Sigmoid colon (tissue), 7 donors: ENCODE measurements around the gene ENC1. TPM values are rescaled to one million over a fixed set of nuclear protein-coding genes. Genes with fewer than 3 reads are reported as not detected.

Experiments
- DNase-seq: peaks from one replicate; pipeline ENCODE4 v3.0.0-alpha.2; 2019
- H3K27ac ChIP-seq, 4 donors: fragments of 200-600 bp; sonication (generic); one replicate each; pipeline ENCODE4 v1.5.1; 2016 to 2019; ENCODE audit warnings: mild to moderate bottlenecking in 1 of 4
- H3K27me3 ChIP-seq, 3 donors: fragments of 200-600 bp; sonication (generic); one replicate each; pipeline ENCODE4 v1.5.1; 2019; ENCODE audit warnings: mild to moderate bottlenecking in 1 of 3
- H3K36me3 ChIP-seq, 4 donors: fragments of 200-600 bp; sonication (generic); one replicate each; pipeline ENCODE4 v1.5.1; 2016 to 2019
- H3K4me1 ChIP-seq, 4 donors: fragments of 200-600 bp; sonication (generic); one replicate each; pipeline ENCODE4 v1.5.1; 2017 to 2019
- H3K4me3 ChIP-seq, 4 donors: fragments of 200-600 bp; sonication (generic); one replicate each; pipeline ENCODE4 v1.5.1; 2017 to 2019; ENCODE audit warnings: mild to moderate bottlenecking in 2 of 4, moderate library complexity in 1 of 4
- H3K9me3 ChIP-seq, 4 donors: fragments of 200-600 bp in 3 of 4; sonication (generic) in 3 of 4; one replicate each; pipeline versions ENCODE4 v1.5.1 to v1.6.1; 2013 to 2019
- CTCF ChIP-seq, 4 experiments: fragments of 450-650 bp in 3 of 4; fragments of 200-600 bp in 1 of 4; IDR thresholded peaks; one replicate each; pipeline ENCODE4 v1.5.1; 2016 to 2019; ENCODE audit warnings: antibody characterized with exemption in 4 of 4, mild to moderate bottlenecking in 3 of 4, moderate library complexity in 2 of 4
- EP300 ChIP-seq, 4 donors: sonication (generic); formaldehyde crosslinking; IDR thresholded peaks; one replicate each; pipeline ENCODE4 v1.6.1; 2017; ENCODE audit warnings: antibody characterized with exemption in 4 of 4
- POLR2A ChIP-seq, 2 donors: fragments of 450-650 bp; IDR thresholded peaks; one replicate each; pipeline ENCODE4 v1.6.1; 2016; ENCODE audit warnings: antibody characterized with exemption in 2 of 2, mild to moderate bottlenecking in 2 of 2, moderate library complexity in 2 of 2
- POLR2AphosphoS5 ChIP-seq, 4 donors: sonication (generic); formaldehyde crosslinking; IDR thresholded peaks; one replicate each; pipeline ENCODE4 v1.6.1; 2017; ENCODE audit warnings: antibody characterized with exemption in 4 of 4
- WGBS, 2 donors: extraction: QIAGEN DNeasy Blood & Tissue Kit; methylation state at CpG; one replicate each; pipeline ENCODE4 v1.1.7; 2013; 5-methylcytosine and 5-hydroxymethylcytosine counted together
- intact Hi-C: fragments of 100-400 bp; cut with DNase I; formaldehyde crosslinking; loops from one replicate; pipeline ENCODE4 v1.15.1; 2023
- polyA plus RNA-seq, 3 donors: library from polyadenylated mRNA; stranded (reverse); fragments of 200-250 nt; gene quantifications; one replicate each; pipeline ENCODE4 v1.2.3, GENCODE V29; 2013
- total RNA-seq, 4 donors: library from RNA; depleted of rRNA; stranded (reverse); fragments of >200 nt; gene quantifications; one replicate each; pipeline ENCODE4 v1.1.0, GENCODE V29; 2016
- donor health status: healthy with polysubstance abuse.
- donor health status: Bipolar disorder and iron deficiency.
- donor health status: healthy.

ENC1 gene
- total and polyA plus RNA-seq, 7 donors: 3.6 to 19.9 (median 4.9) TPM

GRCh38 chr5:74578356-74579044 lies 62.0 kb downstream of the ENC1 start:
- TF ChIP-seq POLR2AphosphoS5 (IDR thresholded peaks at IDR 0.05) (no peak), POLR2A (IDR thresholded peaks at IDR 0.05) (no peak), CTCF (IDR thresholded peaks at IDR 0.05) (no peak), EP300 (IDR thresholded peaks at IDR 0.05) (no peak)
- no peak overlapping the region for H3K27ac ChIP-seq
- H3K4me3 ChIP-seq: no peak overlapping the region
- no peaks in the 10 kb centered on the region for H3K27me3 ChIP-seq
- no peak for DNase-seq
- 86 to 90% methylated on average over 7 of the region's 7 CpGs for WGBS, 2 donors
- H3K4me1 ChIP-seq: peaks cover 0 to 2% (median 0%) of the 10 kb centered on the region in 4 donors
- no peaks in the 10 kb centered on the region for H3K36me3 ChIP-seq
- intact Hi-C loops: no loop called here
- peaks cover 0 to 2% (median 0%) of the 10 kb centered on the region in 4 donors for H3K9me3 ChIP-seq

Other genes with a start within 250 kb of the ENC1 start
- gene HEXB, start 44.5 kb upstream of the ENC1 start, total RNA-seq: 100 to 1,000 TPM in 2 of 4 donors, 10 to 100 TPM in 2; 76.2 to 132 (median 108) TPM
- gene HEXB, start 44.5 kb upstream of the ENC1 start, polyA plus RNA-seq: 10 to 100 TPM; 51.7 to 97.2 (median 77.9) TPM
- gene GFM2, start 126.4 kb upstream of the ENC1 start, total RNA-seq: 10 to 100 TPM; 16.0 to 21.4 (median 17.0) TPM
- 10 to 100 TPM; 15.3 to 26.1 (median 19.2) TPM for gene GFM2, start 126.4 kb upstream of the ENC1 start, polyA plus RNA-seq
- 100 to 1,000 TPM; 141 to 182 (median 168) TPM for gene NSA2, start 126.5 kb upstream of the ENC1 start, total RNA-seq
- 100 to 1,000 TPM; 106 to 181 (median 131) TPM for gene NSA2, start 126.5 kb upstream of the ENC1 start, polyA plus RNA-seq
- 1 to 10 TPM in 3 of 4 donors, under 1 TPM in 1; 0.95 to 3.3 (median 1.5) TPM for gene FAM169A, start 225.7 kb upstream of the ENC1 start, total RNA-seq
- 1 to 10 TPM; 1.4 to 2.5 (median 1.8) TPM for gene FAM169A, start 225.7 kb upstream of the ENC1 start, polyA plus RNA-seq